ENCODE data around the gene FUZ.

The FUZ gene

DNA sequence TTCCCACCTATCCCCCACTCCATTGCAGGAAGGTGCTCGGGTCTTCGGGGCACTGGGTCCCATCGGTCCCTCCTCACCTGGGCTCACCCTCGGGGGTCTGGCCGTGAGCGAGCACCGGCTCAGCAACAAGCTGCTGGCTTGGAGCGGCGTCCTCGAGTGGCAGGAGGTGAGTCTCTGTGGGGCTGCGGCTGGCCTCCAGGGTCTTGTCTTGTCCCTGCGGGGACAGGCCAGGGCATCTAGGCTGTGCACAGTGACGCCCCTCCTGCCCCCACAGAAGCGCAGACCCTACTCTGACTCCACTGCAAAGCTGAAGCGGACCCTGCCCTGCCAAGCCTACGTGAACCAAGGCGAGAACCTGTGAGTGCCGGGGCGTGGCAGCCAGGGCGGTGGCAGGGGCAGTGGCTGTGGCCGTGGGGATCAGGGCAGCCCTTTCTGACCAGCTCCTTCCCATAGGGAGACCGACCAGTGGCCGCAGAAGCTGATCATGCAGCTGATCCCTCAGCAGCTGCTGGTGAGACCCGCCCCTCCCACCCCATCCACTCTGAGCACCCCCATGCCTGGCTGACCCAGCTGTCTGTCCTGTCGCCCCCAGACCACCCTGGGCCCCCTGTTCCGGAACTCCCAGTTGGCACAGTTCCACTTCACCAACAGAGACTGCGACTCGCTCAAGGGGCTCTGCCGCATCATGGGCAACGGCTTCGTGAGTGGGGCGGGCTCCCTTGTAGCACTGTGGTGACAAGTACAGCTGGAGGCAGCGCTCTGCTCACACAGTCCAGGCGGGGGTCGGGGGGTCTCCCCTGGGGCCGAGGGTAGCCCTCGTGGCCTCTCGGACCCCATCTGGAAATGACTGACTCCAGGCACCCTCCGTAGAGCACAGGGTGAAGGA is 41.5 kb upstream of the FUZ start:
- TF ChIP-seq CREB1 (IDR thresholded peaks at IDR 0.05; ENCODE audit: low read depth) (no peak), FOXM1 (IDR thresholded peaks at IDR 0.05; ENCODE audit: borderline replicate concordance, low read depth) (no peak), TEAD4 (IDR thresholded peaks at IDR 0.05) (no peak), YY1 (IDR thresholded peaks at IDR 0.05; ENCODE audit: low read depth) (no peak), CEBPB (IDR thresholded peaks at IDR 0.05) (no peak), EGR1 (IDR thresholded peaks at IDR 0.05) (no peak), ZBTB7A (IDR thresholded peaks at IDR 0.05; ENCODE audit: low read depth) (no peak), RAD21 (IDR thresholded peaks at IDR 0.05; ENCODE audit: low read depth) (no peak), NFIC (IDR thresholded peaks at IDR 0.05) (no peak), EP300 (IDR thresholded peaks at IDR 0.05; ENCODE audit: borderline replicate concordance) (no peak; the same call in 1 of the 2 replicates), TCF12 (IDR thresholded peaks at IDR 0.05; ENCODE audit: low read depth) (no peak), TAF1 (IDR thresholded peaks at IDR 0.05; ENCODE audit: low read depth) (no peak)
- TF ChIP-seq, protein P1, sequence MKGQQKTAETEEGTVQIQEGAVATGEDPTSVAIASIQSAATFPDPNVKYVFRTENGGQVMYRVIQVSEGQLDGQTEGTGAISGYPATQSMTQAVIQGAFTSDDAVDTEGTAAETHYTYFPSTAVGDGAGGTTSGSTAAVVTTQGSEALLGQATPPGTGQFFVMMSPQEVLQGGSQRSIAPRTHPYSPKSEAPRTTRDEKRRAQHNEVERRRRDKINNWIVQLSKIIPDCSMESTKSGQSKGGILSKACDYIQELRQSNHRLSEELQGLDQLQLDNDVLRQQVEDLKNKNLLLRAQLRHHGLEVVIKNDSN (IDR thresholded peaks at IDR 0.05) = no peak
- TF ChIP-seq, protein P2, sequence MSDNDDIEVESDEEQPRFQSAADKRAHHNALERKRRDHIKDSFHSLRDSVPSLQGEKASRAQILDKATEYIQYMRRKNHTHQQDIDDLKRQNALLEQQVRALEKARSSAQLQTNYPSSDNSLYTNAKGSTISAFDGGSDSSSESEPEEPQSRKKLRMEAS (IDR thresholded peaks at IDR 0.05) = no peak
- TF ChIP-seq, protein P3, sequence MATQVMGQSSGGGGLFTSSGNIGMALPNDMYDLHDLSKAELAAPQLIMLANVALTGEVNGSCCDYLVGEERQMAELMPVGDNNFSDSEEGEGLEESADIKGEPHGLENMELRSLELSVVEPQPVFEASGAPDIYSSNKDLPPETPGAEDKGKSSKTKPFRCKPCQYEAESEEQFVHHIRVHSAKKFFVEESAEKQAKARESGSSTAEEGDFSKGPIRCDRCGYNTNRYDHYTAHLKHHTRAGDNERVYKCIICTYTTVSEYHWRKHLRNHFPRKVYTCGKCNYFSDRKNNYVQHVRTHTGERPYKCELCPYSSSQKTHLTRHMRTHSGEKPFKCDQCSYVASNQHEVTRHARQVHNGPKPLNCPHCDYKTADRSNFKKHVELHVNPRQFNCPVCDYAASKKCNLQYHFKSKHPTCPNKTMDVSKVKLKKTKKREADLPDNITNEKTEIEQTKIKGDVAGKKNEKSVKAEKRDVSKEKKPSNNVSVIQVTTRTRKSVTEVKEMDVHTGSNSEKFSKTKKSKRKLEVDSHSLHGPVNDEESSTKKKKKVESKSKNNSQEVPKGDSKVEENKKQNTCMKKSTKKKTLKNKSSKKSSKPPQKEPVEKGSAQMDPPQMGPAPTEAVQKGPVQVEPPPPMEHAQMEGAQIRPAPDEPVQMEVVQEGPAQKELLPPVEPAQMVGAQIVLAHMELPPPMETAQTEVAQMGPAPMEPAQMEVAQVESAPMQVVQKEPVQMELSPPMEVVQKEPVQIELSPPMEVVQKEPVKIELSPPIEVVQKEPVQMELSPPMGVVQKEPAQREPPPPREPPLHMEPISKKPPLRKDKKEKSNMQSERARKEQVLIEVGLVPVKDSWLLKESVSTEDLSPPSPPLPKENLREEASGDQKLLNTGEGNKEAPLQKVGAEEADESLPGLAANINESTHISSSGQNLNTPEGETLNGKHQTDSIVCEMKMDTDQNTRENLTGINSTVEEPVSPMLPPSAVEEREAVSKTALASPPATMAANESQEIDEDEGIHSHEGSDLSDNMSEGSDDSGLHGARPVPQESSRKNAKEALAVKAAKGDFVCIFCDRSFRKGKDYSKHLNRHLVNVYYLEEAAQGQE (IDR thresholded peaks at IDR 0.05; ENCODE audit: low read depth) = no peak

DNA sequence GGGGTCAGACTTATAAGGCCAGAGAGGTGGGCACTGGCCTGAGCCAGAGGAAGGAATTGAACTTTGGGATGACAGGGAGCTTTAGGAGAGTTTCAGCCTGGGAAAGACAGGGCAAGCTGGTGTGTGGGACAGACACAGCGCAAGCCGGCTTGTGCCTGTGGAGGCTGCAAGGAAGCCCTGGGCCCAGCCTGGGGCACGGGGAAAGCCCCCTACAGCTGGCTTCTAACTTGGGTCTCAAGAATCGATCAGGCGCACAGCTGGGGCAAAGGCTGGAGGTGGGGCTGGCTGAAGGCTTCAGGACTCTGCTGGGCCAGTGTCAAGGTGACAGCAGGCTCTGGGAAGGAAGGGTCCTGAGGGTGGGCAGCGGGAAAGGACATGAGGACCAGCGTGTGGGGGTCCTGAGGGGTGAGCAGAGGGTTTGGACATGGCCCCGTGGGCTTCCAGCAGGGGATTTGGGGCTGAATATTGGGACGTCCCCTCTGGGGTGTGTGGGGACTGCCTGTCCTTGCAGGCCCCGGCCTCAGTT is 40.8 kb upstream of the FUZ start:
- TF ChIP-seq, protein P2 (IDR thresholded peaks at IDR 0.05) = no peak
- TF ChIP-seq TCF12 (IDR thresholded peaks at IDR 0.05; ENCODE audit: low read depth) (no peak), YY1 (IDR thresholded peaks at IDR 0.05; ENCODE audit: low read depth) (no peak), EGR1 (IDR thresholded peaks at IDR 0.05) (no peak), EP300 (IDR thresholded peaks at IDR 0.05; ENCODE audit: borderline replicate concordance) (no peak), TAF1 (IDR thresholded peaks at IDR 0.05; ENCODE audit: low read depth) (no peak), RAD21 (IDR thresholded peaks at IDR 0.05; ENCODE audit: low read depth) (no peak), CREB1 (IDR thresholded peaks at IDR 0.05; ENCODE audit: low read depth) (no peak), NFIC (IDR thresholded peaks at IDR 0.05) (no peak), CEBPB (IDR thresholded peaks at IDR 0.05) (no peak)
- TF ChIP-seq, protein P3 (IDR thresholded peaks at IDR 0.05; ENCODE audit: low read depth) = no peak
- TF ChIP-seq, protein P1 (IDR thresholded peaks at IDR 0.05) = no peak

DNA sequence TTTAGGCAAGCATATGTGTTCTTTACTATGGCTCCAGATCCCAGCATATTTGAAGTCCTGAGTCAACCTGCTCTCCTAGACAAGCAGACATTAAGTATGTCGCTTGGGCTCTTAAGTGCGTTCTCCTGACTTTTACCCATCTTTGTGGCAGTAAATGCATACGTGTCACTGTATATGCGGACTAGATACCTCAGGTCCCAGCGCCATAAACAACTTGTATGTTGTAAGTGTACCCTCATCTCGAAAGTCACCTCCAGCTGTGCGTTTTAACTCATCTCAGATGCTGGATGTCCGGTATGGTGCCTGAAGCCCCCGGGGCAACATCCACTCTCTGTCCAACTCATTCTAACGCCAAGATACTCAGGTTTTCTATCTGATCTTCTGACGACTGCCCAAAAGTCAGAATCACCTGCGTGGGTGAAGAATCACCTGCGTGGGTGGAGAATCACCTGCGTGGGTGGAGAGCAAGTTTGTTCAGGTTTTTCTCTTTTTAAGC is 39.6 kb upstream of the FUZ start:
- no peak for TF ChIP-seq CEBPB (IDR thresholded peaks at IDR 0.05)
- TF ChIP-seq EGR1 (IDR thresholded peaks at IDR 0.05) = peak; percentile 19; the same call in 1 of the 2 replicates

DNA sequence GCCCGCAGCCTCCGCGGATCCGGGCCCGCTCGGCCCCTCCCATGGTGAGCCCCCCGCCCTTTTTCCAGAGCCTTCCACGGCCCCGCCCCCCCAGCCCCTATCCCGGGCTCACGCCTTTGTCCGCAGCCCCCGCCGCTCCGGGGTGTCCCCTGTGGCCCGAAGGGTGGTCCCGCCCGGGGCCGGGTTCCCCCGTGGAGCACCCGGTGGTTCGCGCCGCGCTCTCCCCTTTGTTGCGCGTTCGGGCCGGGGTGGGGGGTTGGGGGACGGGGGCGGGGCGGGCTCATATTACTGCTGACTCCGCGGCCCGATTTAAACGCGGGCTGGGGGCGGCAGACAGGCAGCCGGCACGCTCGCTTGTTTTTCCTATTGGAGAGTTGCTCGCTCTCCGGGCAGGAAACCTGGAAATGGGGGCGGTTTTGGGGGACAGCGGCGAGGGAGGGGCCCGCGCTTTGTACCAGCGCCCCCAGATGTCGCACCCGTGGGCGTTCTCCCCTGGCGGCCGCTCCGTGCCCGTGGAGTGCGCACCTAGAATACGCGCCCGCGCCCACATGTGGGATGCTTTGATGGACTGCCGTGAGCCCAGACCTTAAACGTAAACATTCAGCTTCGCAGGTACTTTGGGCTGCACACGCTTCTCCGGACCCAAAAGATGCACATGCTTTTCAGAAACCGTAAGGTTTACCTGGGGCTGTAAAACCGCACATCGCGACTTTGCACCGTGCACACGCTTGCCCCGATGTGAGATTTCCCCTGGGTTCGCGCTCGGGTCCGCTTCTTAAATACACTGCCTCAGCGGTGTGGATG is 38.6 kb upstream of the FUZ start:
- TF ChIP-seq, protein P2 (IDR thresholded peaks at IDR 0.05) = peak; percentile 55; the same call in 1 of the 2 replicates
- TF ChIP-seq TAF1 (IDR thresholded peaks at IDR 0.05; ENCODE audit: low read depth) (no peak), TEAD4 (IDR thresholded peaks at IDR 0.05) (no peak), CREB1 (IDR thresholded peaks at IDR 0.05; ENCODE audit: low read depth) (no peak), CEBPB (IDR thresholded peaks at IDR 0.05) (no peak), FOXM1 (IDR thresholded peaks at IDR 0.05; ENCODE audit: borderline replicate concordance, low read depth) (no peak), EP300 (IDR thresholded peaks at IDR 0.05; ENCODE audit: borderline replicate concordance) (no peak), ZBTB7A (IDR thresholded peaks at IDR 0.05; ENCODE audit: low read depth) (0 out of 2 replicates have a peak, but pooled peaks have one; percentile 31), RAD21 (IDR thresholded peaks at IDR 0.05; ENCODE audit: low read depth) (no peak), EGR1 (IDR thresholded peaks at IDR 0.05) (peak; percentile 62), NFIC (IDR thresholded peaks at IDR 0.05) (no peak), TCF12 (IDR thresholded peaks at IDR 0.05; ENCODE audit: low read depth) (no peak), YY1 (IDR thresholded peaks at IDR 0.05; ENCODE audit: low read depth) (no peak)
- TF ChIP-seq, protein P1 (IDR thresholded peaks at IDR 0.05) = no peak
- TF ChIP-seq, protein P3 (IDR thresholded peaks at IDR 0.05; ENCODE audit: low read depth) = no peak
